ENCODE data around the gene ENTREP1.

- no peak for TF ChIP-seq CTCF (IDR thresholded peaks at IDR 0.05; ENCODE audit: low read length)
- no peak for TF ChIP-seq EZH2 (IDR thresholded peaks at IDR 0.05; ENCODE audit: borderline replicate concordance, low read length)
Measured at GRCh38 chr9:69334317-69334716, 9.3 kb downstream of the ENTREP1 start.
